ENCODE measurements around the gene MAML2.

- TF ChIP-seq HNF4A (conservative IDR thresholded peaks at IDR 0.05) = no peak
- TF ChIP-seq, protein P1, sequence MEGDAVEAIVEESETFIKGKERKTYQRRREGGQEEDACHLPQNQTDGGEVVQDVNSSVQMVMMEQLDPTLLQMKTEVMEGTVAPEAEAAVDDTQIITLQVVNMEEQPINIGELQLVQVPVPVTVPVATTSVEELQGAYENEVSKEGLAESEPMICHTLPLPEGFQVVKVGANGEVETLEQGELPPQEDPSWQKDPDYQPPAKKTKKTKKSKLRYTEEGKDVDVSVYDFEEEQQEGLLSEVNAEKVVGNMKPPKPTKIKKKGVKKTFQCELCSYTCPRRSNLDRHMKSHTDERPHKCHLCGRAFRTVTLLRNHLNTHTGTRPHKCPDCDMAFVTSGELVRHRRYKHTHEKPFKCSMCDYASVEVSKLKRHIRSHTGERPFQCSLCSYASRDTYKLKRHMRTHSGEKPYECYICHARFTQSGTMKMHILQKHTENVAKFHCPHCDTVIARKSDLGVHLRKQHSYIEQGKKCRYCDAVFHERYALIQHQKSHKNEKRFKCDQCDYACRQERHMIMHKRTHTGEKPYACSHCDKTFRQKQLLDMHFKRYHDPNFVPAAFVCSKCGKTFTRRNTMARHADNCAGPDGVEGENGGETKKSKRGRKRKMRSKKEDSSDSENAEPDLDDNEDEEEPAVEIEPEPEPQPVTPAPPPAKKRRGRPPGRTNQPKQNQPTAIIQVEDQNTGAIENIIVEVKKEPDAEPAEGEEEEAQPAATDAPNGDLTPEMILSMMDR (IDR thresholded peaks at IDR 0.05; ENCODE audit: low read depth, low read length, missing input control) = no peak
- TF ChIP-seq RAD21 (IDR thresholded peaks at IDR 0.05) = no peak
- no peak for TF ChIP-seq REST (IDR thresholded peaks at IDR 0.05)
- no peak for TF ChIP-seq ZBTB33 (IDR thresholded peaks at IDR 0.05)
- TF ChIP-seq YY1 (IDR thresholded peaks at IDR 0.05) = no peak
- TF ChIP-seq, protein P2, sequence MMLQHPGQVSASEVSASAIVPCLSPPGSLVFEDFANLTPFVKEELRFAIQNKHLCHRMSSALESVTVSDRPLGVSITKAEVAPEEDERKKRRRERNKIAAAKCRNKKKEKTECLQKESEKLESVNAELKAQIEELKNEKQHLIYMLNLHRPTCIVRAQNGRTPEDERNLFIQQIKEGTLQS (IDR thresholded peaks at IDR 0.05) = no peak
- TF ChIP-seq, protein P3, sequence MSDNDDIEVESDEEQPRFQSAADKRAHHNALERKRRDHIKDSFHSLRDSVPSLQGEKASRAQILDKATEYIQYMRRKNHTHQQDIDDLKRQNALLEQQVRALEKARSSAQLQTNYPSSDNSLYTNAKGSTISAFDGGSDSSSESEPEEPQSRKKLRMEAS (IDR thresholded peaks at IDR 0.05) = no peak
- TF ChIP-seq TAF1 (conservative IDR thresholded peaks at IDR 0.05) = no peak
- no peak for TF ChIP-seq GABPA (IDR thresholded peaks at IDR 0.05 in 1 of 2, conservative IDR thresholded peaks at IDR 0.05 in 1 of 2)
Observed at GRCh38 chr11:96267496-96268032, 75.4 kb downstream of the MAML2 start.

Data from liver (tissue), 3 donors.